Measurements from ENCODE around the gene GNPTG. TPM values are rescaled to one million over a fixed set of nuclear protein-coding genes. Genes with fewer than 3 reads are reported as not detected.
A peak's percentile ranks its signal among the peaks of the same experiment; 100 is the strongest.

The GNPTG gene
- total RNA-seq, 1 experiment from 2014 or later: 29.4 TPM

DNA sequence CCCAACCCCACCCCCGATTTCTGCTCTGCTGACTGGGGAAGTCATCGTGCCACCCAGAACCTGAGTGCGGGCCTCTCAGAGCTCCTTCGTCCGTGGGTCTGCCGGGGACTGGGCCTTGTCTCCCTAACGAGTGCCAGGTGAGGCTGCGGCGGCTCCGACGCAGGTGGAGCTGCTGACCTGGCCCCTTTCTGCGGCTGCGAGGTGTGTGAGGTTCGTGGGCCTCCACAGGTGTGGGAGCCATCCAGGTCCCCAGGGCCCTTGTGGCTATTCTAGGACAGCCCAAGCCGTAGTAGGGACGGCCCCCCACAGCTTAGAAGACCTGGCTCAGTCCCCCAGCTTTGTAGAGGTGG, 39.3 kb upstream of the GNPTG start:
- Histone ChIP-seq H4K5ac (ENCODE audit: insufficient read length, low read depth, low read length) (no peak overlapping the region), H3K23ac (ENCODE audit: insufficient read length, low read depth, low read length) (no peak overlapping the region), H3K27ac (ENCODE audit: insufficient read length, low read depth, low read length) (no peak overlapping the region), H4K91ac (ENCODE audit: insufficient read length, low read depth, low read length) (no peak overlapping the region), H2BK5ac (ENCODE audit: insufficient read length, low read length) (no peak overlapping the region), H3K79me2 (ENCODE audit: insufficient read depth, low read length) (peaks cover 47% of the 10 kb centered on the region), H2AFZ (ENCODE audit: low read length) (no peak overlapping the region), H2AK5ac (ENCODE audit: insufficient read length, low read length) (no peak overlapping the region), H3K23me2 (ENCODE audit: insufficient read length, low read depth, low read length, poor library complexity, severe bottlenecking) (peaks cover 13% of the 10 kb centered on the region), H3K14ac (ENCODE audit: insufficient read depth, low read length) (no peak overlapping the region), H4K8ac (replicated peaks; ENCODE audit: insufficient read length, low read depth, low read length) (no peak overlapping the region), H2BK15ac (ENCODE audit: low read depth, low read length) (no peak overlapping the region), H3K18ac (ENCODE audit: insufficient read length, low read depth, low read length) (no peak overlapping the region), H3K4me1 (ENCODE audit: insufficient read depth, low read length) (no peaks in the 10 kb centered on the region; the same call in 1 of the 2 replicates), H4K20me1 (ENCODE audit: control insufficient read depth, insufficient read depth, insufficient read length) (peaks cover 5% of the 10 kb centered on the region), H3K4me2 (ENCODE audit: insufficient read depth, insufficient read length, low read length) (no peak overlapping the region), H2BK120ac (ENCODE audit: low read depth, low read length, poor library complexity, severe bottlenecking) (no peak overlapping the region), H3K9me3 (ENCODE audit: control insufficient read depth, low read depth, low read length) (no peaks in the 10 kb centered on the region), H3K79me1 (ENCODE audit: insufficient read depth, low read depth, low read length, poor library complexity, severe bottlenecking) (peaks cover 9% of the 10 kb centered on the region), H3K9ac (ENCODE audit: extremely low read depth, insufficient read length, low read length) (no peak overlapping the region), H3K56ac (ENCODE audit: insufficient read length, low read depth, low read length) (no peak overlapping the region), H3K27me3 (ENCODE audit: insufficient read depth, low read length) (no peaks in the 10 kb centered on the region), H2BK12ac (ENCODE audit: insufficient read length, low read depth, low read length) (no peak overlapping the region), H2BK20ac (ENCODE audit: low read depth, low read length, poor library complexity, severe bottlenecking) (no peak overlapping the region), H3K4ac (ENCODE audit: low read depth, low read length) (no peak overlapping the region), H3T11ph (ENCODE audit: low read length) (no peak overlapping the region)
- H3K4me1 Mint-ChIP-seq: peaks cover 13 to 20% of the 10 kb centered on the region in 2 experiments
- no CpG with 5 or more reads among the region's 16 CpGs for WGBS (ENCODE audit: extremely low coverage, insufficient read length, low lambda C conversion rate)
- TF ChIP-seq, protein P1, sequence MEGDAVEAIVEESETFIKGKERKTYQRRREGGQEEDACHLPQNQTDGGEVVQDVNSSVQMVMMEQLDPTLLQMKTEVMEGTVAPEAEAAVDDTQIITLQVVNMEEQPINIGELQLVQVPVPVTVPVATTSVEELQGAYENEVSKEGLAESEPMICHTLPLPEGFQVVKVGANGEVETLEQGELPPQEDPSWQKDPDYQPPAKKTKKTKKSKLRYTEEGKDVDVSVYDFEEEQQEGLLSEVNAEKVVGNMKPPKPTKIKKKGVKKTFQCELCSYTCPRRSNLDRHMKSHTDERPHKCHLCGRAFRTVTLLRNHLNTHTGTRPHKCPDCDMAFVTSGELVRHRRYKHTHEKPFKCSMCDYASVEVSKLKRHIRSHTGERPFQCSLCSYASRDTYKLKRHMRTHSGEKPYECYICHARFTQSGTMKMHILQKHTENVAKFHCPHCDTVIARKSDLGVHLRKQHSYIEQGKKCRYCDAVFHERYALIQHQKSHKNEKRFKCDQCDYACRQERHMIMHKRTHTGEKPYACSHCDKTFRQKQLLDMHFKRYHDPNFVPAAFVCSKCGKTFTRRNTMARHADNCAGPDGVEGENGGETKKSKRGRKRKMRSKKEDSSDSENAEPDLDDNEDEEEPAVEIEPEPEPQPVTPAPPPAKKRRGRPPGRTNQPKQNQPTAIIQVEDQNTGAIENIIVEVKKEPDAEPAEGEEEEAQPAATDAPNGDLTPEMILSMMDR (conservative IDR thresholded peaks at IDR 0.05): no peak
- no peak for DNase-seq
- H3K9me3 Mint-ChIP-seq: peaks cover 4 to 6% of the 10 kb centered on the region in 2 experiments
- peak overlapping the region in 1 of 2 experiments; percentile 26; a peak in 1 of 5 replicates for H3K4me3 Mint-ChIP-seq
- H3K27ac Mint-ChIP-seq: peak overlapping the region in 2 of 3 experiments; percentile 40 to 85; a peak in 1 of 7 replicates
- H3K36me3 Mint-ChIP-seq (ENCODE audit: insufficient read depth in 1 of 3, low read depth in 3 of 3): peaks cover 36 to 55% (median 50%) of the 10 kb centered on the region in 3 experiments
- no peaks in the 10 kb centered on the region for H3K27me3 Mint-ChIP-seq (ENCODE audit: low read depth)
